WERI-Rb-1 (cell line): ENCODE results near the gene UBE2E2.

ENCODE experiments used
- DNase-seq: peaks from one replicate; pipeline ENCODE4 v3.0.0-alpha.2; 2020
- H3K27ac ChIP-seq: fragments of 250-450 bp; sonication (Bioruptor Pico); 2 replicates; pipeline ENCODE4 v1.5.1; 2020; ENCODE audit warnings: mild to moderate bottlenecking, moderate library complexity
- H3K27me3 ChIP-seq: fragments of 250-450 bp; sonication (Bioruptor Pico); 2 replicates; pipeline ENCODE4 v1.5.1; 2021; ENCODE audit warnings: mild to moderate bottlenecking, low read depth, moderate library complexity; ENCODE audit not compliant: insufficient read depth, severe bottlenecking
- H3K36me3 ChIP-seq: fragments of 250-450 bp; sonication (Bioruptor Pico); 2 replicates; pipeline ENCODE4 v1.5.1; 2020; ENCODE audit warnings: mild to moderate bottlenecking, moderate library complexity
- H3K4me3 ChIP-seq: 2 replicates; pipeline ENCODE4 v1.5.1; 2011; ENCODE audit warnings: low read depth, mild to moderate bottlenecking, control low read depth, low read length
- H3K9me3 ChIP-seq: fragments of 250-450 bp; sonication (Bioruptor Pico); 2 replicates; pipeline ENCODE4 v1.5.1; 2021; ENCODE audit warnings: mild to moderate bottlenecking, moderate library complexity; ENCODE audit not compliant: severe bottlenecking
- TF ChIP-seq, protein P1 (sequence below): IDR thresholded peaks from 2 replicates; pipeline ENCODE4 v1.5.1; 2011; ENCODE audit warnings: low read depth, mild to moderate bottlenecking, control low read depth, inconsistent platforms, low read length

Gene UBE2E2

DNA sequence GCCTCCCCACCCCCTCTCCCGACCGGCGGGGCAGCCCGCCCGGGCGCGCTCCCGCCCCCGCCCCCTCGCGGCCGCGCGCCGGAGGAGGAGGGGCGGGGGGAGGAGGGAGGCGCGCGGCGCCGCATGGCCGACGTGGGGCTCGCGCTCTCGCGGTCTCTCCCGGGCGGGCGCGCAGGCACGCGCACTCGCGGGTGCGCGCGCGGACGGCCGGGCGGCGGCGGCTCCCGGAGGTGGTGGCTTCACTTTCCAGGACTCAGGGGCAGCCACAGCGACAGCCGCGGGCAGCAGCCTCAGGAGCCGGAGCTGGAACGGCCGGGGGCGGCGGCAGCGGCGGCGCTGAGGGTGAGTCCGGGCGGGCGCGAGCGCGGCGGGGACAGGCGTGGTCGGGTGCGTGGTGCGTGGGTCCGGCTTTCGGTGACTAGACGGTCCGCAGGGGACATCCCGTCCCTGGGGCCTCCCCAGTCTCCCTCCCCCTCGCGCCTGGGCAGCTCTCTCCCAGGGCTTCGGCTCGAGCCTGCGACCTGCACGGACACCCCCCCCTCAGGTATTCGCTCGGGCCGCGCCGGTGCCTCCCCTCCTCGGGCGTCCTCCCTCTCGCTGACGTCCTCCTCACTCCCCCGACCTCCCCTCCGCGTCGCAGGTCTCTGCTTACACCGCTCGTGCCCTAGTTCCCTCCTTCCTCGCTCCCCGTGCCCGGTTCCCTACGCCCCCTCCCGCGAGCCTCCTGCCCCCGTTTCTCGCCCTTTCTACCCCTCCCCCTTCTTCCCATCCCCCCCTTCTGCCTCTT, at the start of gene UBE2E2:
Gene UBE2E2 (plus strand): TSS at position 407 of the 787 bp plus-strand sequence.
- Histone ChIP-seq H3K9me3 (no peaks in the 10 kb centered on the region), H3K36me3 (no peaks in the 10 kb centered on the region; the same call in 1 of the 2 replicates), H3K27ac (peak within 1 kb of the TSS; percentile 72), H3K4me3 (peak within 1 kb of the TSS; percentile 75), H3K27me3 (no peaks in the 10 kb centered on the region)
- DNase-seq: peak; percentile 68
- TF ChIP-seq, protein P1, sequence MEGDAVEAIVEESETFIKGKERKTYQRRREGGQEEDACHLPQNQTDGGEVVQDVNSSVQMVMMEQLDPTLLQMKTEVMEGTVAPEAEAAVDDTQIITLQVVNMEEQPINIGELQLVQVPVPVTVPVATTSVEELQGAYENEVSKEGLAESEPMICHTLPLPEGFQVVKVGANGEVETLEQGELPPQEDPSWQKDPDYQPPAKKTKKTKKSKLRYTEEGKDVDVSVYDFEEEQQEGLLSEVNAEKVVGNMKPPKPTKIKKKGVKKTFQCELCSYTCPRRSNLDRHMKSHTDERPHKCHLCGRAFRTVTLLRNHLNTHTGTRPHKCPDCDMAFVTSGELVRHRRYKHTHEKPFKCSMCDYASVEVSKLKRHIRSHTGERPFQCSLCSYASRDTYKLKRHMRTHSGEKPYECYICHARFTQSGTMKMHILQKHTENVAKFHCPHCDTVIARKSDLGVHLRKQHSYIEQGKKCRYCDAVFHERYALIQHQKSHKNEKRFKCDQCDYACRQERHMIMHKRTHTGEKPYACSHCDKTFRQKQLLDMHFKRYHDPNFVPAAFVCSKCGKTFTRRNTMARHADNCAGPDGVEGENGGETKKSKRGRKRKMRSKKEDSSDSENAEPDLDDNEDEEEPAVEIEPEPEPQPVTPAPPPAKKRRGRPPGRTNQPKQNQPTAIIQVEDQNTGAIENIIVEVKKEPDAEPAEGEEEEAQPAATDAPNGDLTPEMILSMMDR: no peak

DNA sequence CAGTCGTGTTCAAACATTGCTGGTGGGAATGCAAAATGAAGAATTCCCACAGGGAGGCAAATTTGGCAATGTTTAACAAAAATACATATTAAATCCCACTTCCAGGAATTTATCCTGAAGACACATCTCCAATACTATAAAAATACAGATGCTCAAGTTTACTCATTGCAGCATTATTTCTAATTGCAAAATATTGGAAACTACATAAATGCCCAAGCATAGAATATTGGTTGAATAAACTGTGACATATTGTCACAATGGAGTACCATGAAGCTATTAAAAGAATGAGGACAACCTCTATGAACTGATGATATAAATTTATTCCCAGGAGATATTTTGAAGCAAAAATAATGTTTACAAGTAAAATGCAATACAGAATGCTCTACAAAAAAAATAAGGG, 49.7 kb upstream of the UBE2E2 start:
- H3K9me3 ChIP-seq: no peaks in the 10 kb centered on the region
- no peak for DNase-seq
- H3K27me3 ChIP-seq: no peaks in the 10 kb centered on the region
- no peak overlapping the region for H3K27ac ChIP-seq
- TF ChIP-seq, protein P1: no peak
- H3K4me3 ChIP-seq: no peak overlapping the region
- H3K36me3 ChIP-seq: no peaks in the 10 kb centered on the region

DNA sequence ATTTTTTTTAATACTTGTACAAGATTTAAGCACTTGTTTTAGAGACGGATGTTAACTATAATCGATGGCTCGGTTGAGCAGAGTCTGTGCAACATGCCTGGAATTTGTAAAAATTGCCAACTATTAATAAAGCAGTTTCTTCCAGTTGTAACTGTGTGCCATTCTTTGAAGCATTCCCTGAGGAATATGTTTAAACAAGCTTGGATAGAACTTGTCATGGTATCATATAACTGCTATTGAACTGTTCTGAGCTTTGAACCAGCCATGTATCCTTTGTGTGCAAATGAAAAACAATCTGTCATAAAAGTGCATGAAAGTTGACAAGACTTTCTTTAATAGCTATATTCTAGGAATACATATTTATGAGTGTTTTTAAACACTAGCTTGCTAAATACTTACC, 45.8 kb upstream of the UBE2E2 start:
- no peak for DNase-seq
- no peaks in the 10 kb centered on the region for H3K27me3 ChIP-seq

DNA sequence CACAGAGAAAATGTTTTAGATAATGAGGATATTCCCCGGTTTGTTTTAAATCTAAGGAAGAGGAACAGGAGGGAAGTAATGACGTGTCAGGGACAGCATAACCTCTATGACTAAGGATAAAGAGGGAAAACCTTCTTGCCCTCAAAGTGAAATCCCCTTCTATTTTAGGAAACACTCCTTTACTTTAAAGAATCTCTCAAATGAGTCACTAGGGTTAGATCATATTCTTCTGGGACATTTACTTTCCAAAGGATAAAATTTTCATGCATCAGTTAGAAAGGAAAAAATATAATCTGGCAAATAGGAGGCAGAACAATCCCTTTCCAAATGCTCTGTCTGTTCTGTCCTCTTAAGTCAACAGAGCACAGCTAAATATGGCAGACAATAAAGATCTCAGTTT, 43.2 kb upstream of the UBE2E2 start:
- Histone ChIP-seq H3K27ac (no peak overlapping the region), H3K9me3 (no peaks in the 10 kb centered on the region), H3K36me3 (no peaks in the 10 kb centered on the region), H3K27me3 (no peaks in the 10 kb centered on the region), H3K4me3 (no peak overlapping the region)
- DNase-seq: no peak
- TF ChIP-seq, protein P1: no peak

More for the DNA sequence above, 45.8 kb upstream of the UBE2E2 start:
- Histone ChIP-seq H3K9me3 (no peaks in the 10 kb centered on the region), H3K4me3 (no peak overlapping the region), H3K36me3 (no peaks in the 10 kb centered on the region), H3K27ac (no peak overlapping the region)
- TF ChIP-seq, protein P1: no peak

DNA sequence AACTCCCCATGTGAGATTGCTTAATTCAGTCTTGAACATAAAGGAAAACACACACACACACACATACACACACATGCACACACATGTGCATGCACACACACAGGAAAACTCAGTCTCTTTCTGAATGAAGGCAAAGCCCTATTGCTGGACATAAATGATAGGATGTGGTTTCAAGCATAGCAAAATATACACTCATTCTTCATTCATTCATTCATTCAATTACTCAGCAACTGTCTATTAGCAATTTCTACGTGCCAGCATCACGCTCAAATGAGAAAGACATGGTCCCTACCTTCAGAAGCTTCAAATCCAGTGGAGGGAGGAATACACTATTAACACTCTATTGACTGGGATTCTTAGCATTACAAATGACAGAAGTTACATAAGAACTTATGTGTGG, 41.8 kb upstream of the UBE2E2 start:
- no peak for DNase-seq
- no peaks in the 10 kb centered on the region for H3K9me3 ChIP-seq
- H3K4me3 ChIP-seq: no peak overlapping the region
- H3K27ac ChIP-seq: no peak overlapping the region
- no peaks in the 10 kb centered on the region for H3K36me3 ChIP-seq
- H3K27me3 ChIP-seq: no peaks in the 10 kb centered on the region
- TF ChIP-seq, protein P1: no peak
